PC-3 (cell line): Measurements from ENCODE around the gene IKBKE. TPM values are rescaled to one million over a fixed set of nuclear protein-coding genes. Genes with fewer than 3 reads are reported as not detected.

Experiments
- ATAC-seq: fragments of 200-7000 bp; cut with Tn5 transposase; 2 replicates; pipeline ENCODE4 v1.9.1; 2020; ENCODE audit warnings: mild to moderate bottlenecking, moderate library complexity
- BruUV-seq: library from RNA; stranded (reverse); fragments of 400-500 nt; replicated peaks from 2 replicates; lab custom pipeline; 2021; lab: Mats Ljungman, UMichigan
- CTCF ChIA-PET: fragments of 300-600 bp; sonication (Branson Sonifier 250); formaldehyde crosslinking; loops from one replicate; lab custom pipeline; 2022; ENCODE audit warnings: antibody characterized with exemption; lab: Charles Lee
- POLR2A ChIA-PET: fragments of 300-600 bp; sonication (Branson Sonifier 250); formaldehyde crosslinking; loops from one replicate; lab custom pipeline; 2022; ENCODE audit warnings: antibody characterized with exemption; ENCODE audit not compliant: unreplicated experiment; lab: Charles Lee
- DNase-seq: peaks from one replicate; pipeline ENCODE4 v3.0.0-alpha.2; 2015
- H2AFZ ChIP-seq: fragments of 300-600 bp; sonication (generic); 2 replicates; pipeline ENCODE4 v1.6.0; 2016; ENCODE audit warnings: antibody characterized with exemption, low read length
- H3F3A ChIP-seq: fragments of 300-600 bp; sonication (generic); one replicate; pipeline ENCODE4 v1.6.0; 2017; ENCODE audit warnings: antibody characterized with exemption, low read length, control low read depth, mild to moderate bottlenecking; ENCODE audit not compliant: unreplicated experiment
- H3K27ac ChIP-seq: fragments of 300-600 bp; sonication (generic); 2 replicates; pipeline ENCODE4 v1.5.1; 2016; ENCODE audit warnings: mild to moderate bottlenecking, low read length
- H3K27me3 ChIP-seq: fragments of 300-600 bp; sonication (generic); 2 replicates; pipeline ENCODE4 v1.6.1; 2016; ENCODE audit warnings: low read length, mixed read lengths
- H3K36me3 ChIP-seq: fragments of 300-600 bp; sonication (generic); 2 replicates; pipeline ENCODE4 v1.6.1; 2016; ENCODE audit warnings: low read depth, mixed run types, low read length, mixed read lengths
- H3K4me1 ChIP-seq: fragments of 300-600 bp; sonication (generic); 2 replicates; pipeline ENCODE4 v1.5.1; 2016; ENCODE audit warnings: low read length; ENCODE audit not compliant: insufficient read depth
- H3K4me2 ChIP-seq: fragments of 300-600 bp; sonication (generic); 2 replicates; pipeline ENCODE4 v1.6.0; 2016; ENCODE audit warnings: low read length
- H3K4me3 ChIP-seq: fragments of 300-600 bp; sonication (generic); 2 replicates; pipeline ENCODE4 v1.5.1; 2016; ENCODE audit warnings: mild to moderate bottlenecking, low read length, mixed read lengths
- H3K79me2 ChIP-seq: fragments of 300-600 bp; sonication (generic); 2 replicates; pipeline ENCODE4 v1.6.1; 2017; ENCODE audit warnings: low read length, mixed read lengths
- H3K9ac ChIP-seq: fragments of 300-600 bp; sonication (generic); 2 replicates; pipeline ENCODE4 v1.6.0; 2016; ENCODE audit warnings: mild to moderate bottlenecking, low read length
- H3K9me2 ChIP-seq: fragments of 300-600 bp; sonication (generic); replicated peaks from 2 replicates; pipeline ENCODE4 v1.6.1; 2016; ENCODE audit warnings: mixed run types, low read length, mixed read lengths
- H3K9me3 ChIP-seq: fragments of 300-600 bp; sonication (generic); 2 replicates; pipeline ENCODE4 v1.6.1; 2016; ENCODE audit warnings: low read length, mixed read lengths
- H4K20me1 ChIP-seq: fragments of 300-600 bp; sonication (generic); 2 replicates; pipeline ENCODE4 v1.6.1; 2016; ENCODE audit warnings: low read length, mixed read lengths
- EZH2 ChIP-seq: fragments of 300-600 bp; sonication (generic); IDR thresholded peaks from one replicate; pipeline ENCODE4 v1.6.1; 2017; ENCODE audit warnings: antibody characterized with exemption, mild to moderate bottlenecking, low read length; ENCODE audit not compliant: unreplicated experiment
- EZH2phosphoT487 ChIP-seq: fragments of 300-600 bp; sonication (generic); IDR thresholded peaks from 2 replicates; pipeline ENCODE4 v1.6.1; 2018; ENCODE audit warnings: mild to moderate bottlenecking, antibody characterized with exemption, low read length, borderline replicate concordance
- intact Hi-C: fragments of 100-400 bp; cut with micrococcal nuclease; formaldehyde crosslinking; loops from 2 replicates; pipeline ENCODE4 v1.9.0; 2023
- total RNA-seq: library from RNA; depleted of rRNA; stranded (reverse); fragments of >200 nt; gene quantifications from 2 replicates; pipeline ENCODE4 v1.2.3, GENCODE V29; 2014
- TF ChIP-seq, protein P1 (sequence below): fragments of 300-600 bp; sonication (generic); conservative IDR thresholded peaks from 2 replicates; pipeline ENCODE4 v1.5.1; 2017; ENCODE audit warnings: antibody characterized with exemption, low read depth, mild to moderate bottlenecking, low read length

The IKBKE gene
- total RNA-seq, 1 experiment from 2014 or later: 28.3 TPM

GRCh38 chr1:206472886-206473285 is 2.6 kb downstream of the IKBKE start:
- no peaks in the 10 kb centered on the region for H3K9me3 ChIP-seq
- no peak overlapping the region for H3K9ac ChIP-seq
- CTCF ChIA-PET: no interaction called here
- intact Hi-C loops: no loop called here
- H3K4me1 ChIP-seq: peaks cover 41% of the 10 kb centered on the region
- no peak overlapping the region for H2AFZ ChIP-seq
- H3K4me2 ChIP-seq: no peak overlapping the region
- no TSS peak for BruUV-seq
- peaks cover 14% of the 10 kb centered on the region for H3K79me2 ChIP-seq
- no peak overlapping the region for H3K27ac ChIP-seq
- peaks cover 25% of the 10 kb centered on the region for H3K36me3 ChIP-seq
- no peaks in the 10 kb centered on the region for H4K20me1 ChIP-seq
- no peaks in the 10 kb centered on the region for H3K27me3 ChIP-seq
- no peak for DNase-seq
- TF ChIP-seq EZH2phosphoT487: no peak
- TF ChIP-seq EZH2: no peak
- TF ChIP-seq, protein P1, sequence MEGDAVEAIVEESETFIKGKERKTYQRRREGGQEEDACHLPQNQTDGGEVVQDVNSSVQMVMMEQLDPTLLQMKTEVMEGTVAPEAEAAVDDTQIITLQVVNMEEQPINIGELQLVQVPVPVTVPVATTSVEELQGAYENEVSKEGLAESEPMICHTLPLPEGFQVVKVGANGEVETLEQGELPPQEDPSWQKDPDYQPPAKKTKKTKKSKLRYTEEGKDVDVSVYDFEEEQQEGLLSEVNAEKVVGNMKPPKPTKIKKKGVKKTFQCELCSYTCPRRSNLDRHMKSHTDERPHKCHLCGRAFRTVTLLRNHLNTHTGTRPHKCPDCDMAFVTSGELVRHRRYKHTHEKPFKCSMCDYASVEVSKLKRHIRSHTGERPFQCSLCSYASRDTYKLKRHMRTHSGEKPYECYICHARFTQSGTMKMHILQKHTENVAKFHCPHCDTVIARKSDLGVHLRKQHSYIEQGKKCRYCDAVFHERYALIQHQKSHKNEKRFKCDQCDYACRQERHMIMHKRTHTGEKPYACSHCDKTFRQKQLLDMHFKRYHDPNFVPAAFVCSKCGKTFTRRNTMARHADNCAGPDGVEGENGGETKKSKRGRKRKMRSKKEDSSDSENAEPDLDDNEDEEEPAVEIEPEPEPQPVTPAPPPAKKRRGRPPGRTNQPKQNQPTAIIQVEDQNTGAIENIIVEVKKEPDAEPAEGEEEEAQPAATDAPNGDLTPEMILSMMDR: no peak
- no peaks in the 10 kb centered on the region for H3F3A ChIP-seq
- H3K9me2 ChIP-seq: no peaks in the 10 kb centered on the region
- POLR2A ChIA-PET: no interaction called here
- H3K4me3 ChIP-seq: no peak overlapping the region
- ATAC-seq: no peak

DNA sequence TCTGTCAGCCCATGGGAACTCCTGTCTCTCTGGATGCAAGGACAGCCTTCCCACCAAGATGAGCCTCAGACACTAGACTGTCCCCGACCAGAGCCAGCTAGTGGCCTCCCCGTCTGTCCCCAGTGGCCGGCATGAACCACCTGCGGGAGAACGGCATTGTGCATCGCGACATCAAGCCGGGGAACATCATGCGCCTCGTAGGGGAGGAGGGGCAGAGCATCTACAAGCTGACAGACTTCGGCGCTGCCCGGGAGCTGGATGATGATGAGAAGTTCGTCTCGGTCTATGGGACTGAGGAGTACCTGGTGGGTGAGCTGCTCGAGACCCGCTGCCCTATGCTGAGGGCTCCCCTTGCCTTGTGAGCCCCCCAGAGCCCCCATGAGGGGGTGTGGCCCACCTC is 5.8 kb downstream of the IKBKE start:
- Histone ChIP-seq H3K79me2 (peaks cover 8% of the 10 kb centered on the region), H2AFZ (no peak overlapping the region), H3K27ac (no peak overlapping the region), H3K9me3 (no peaks in the 10 kb centered on the region), H3K4me3 (no peak overlapping the region), H3K4me1 (peaks cover 21% of the 10 kb centered on the region), H4K20me1 (no peaks in the 10 kb centered on the region), H3K27me3 (no peaks in the 10 kb centered on the region), H3F3A (no peaks in the 10 kb centered on the region), H3K4me2 (no peak overlapping the region), H3K9me2 (no peaks in the 10 kb centered on the region), H3K36me3 (peaks cover 25% of the 10 kb centered on the region), H3K9ac (no peak overlapping the region)
- no peak for ATAC-seq
- CTCF ChIA-PET: no interaction called here
- DNase-seq: no peak
- BruUV-seq: no TSS peak
- intact Hi-C loops: no loop called here
- POLR2A ChIA-PET: no interaction called here
- TF ChIP-seq EZH2: no peak

GRCh38 chr1:206476591-206476990 is 6.3 kb downstream of the IKBKE start:
- intact Hi-C loops: no loop called here
- CTCF ChIA-PET: no interaction called here
- H3K9me2 ChIP-seq: no peaks in the 10 kb centered on the region
- H3K9ac ChIP-seq: no peak overlapping the region
- H3K4me2 ChIP-seq: no peak overlapping the region
- no peaks in the 10 kb centered on the region for H3K27me3 ChIP-seq
- no peak overlapping the region for H3K4me3 ChIP-seq
- TF ChIP-seq, protein P1: no peak
- H3F3A ChIP-seq: no peaks in the 10 kb centered on the region
- H3K36me3 ChIP-seq: peaks cover 25% of the 10 kb centered on the region
- BruUV-seq: no TSS peak
- peaks cover 19% of the 10 kb centered on the region for H3K4me1 ChIP-seq
- H3K27ac ChIP-seq: no peak overlapping the region
- DNase-seq: no peak
- POLR2A ChIA-PET: no interaction called here
- peaks cover 2% of the 10 kb centered on the region for H3K79me2 ChIP-seq
- ATAC-seq: no peak
- H2AFZ ChIP-seq: no peak overlapping the region
- H3K9me3 ChIP-seq: no peaks in the 10 kb centered on the region
- H4K20me1 ChIP-seq: no peaks in the 10 kb centered on the region
